ENCODE results near the gene SLC45A3.
"Not testable (repeated sequence)": the region's sequence is repeated elsewhere in the genome, so short reads cannot be mapped to it uniquely, and the experiment has no call there.

Gene SLC45A3

DNA sequence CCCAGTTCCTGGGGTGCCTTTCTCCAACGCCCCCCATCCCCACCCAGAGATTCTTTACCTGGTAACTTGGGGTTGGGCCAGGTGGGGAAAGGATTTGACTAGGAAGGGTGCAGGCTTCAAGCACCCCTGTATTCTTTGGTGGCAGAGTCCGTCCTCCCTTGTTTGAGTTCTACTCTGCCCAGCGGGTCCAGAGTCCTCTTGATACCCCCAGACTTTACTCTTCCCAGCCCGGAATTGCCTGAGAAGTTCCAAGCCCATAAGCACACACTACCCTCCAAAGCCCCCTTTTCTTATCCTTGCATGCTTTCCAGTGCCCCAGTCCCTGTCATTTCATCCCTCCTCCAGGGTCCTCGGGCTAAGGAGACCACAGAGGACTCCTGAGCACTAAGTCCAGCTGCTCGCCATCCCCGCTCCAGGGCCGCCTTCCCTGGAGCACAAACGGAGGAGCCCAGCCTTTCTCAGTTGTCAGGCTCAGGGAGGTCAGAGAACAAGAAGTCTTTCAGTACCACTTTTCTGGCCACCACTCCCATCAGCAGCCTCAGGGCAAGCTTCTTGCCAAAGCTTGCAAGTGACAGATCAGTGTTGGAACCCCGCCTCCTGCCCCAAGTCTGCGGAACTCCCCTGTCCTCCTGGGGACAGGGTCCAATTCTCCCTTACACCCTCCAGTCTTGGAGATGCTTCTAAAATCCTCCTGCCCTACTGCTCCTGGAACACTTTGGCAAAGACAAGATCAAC is 12.2 kb downstream of the SLC45A3 start:
- no peak for DNase-seq

DNA sequence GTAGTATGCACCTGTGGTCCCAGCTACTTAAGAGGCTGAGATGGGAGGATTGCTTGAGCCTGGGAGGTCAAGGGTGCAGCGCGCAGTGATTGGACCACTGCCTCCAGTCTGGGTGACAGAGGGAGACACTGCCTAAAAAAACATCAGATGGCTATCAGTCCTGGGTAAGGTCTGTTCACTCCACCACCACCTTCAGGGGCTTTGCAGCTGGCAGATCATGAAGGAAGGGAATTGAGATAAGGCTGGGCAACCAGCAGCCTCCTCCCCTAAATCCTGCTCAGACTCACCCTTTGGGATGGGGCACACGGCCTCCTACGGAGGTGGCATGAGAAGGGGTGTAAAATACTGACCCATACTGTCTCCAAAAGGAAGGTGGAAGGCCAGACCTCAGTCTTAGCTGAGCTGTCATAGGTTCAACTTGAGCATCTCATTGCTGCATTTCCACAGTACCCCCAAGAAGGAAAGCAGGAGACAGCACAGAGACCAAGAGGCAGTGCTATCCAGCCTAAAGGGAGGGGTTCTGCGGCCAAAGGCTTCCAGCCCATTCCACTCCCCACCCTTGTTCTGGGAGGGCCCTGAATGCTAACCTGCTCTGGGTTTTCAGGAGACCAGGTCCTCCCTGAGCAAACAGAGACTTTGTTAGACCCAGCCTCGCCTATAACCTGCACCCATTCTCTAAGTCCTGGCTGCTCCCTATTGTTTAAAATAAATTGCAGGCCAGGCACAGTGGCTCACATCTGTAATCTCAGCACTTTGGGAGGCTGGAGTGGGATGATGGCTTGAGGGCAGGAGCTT is 13.7 kb downstream of the SLC45A3 start:
- no peak for DNase-seq

DNA sequence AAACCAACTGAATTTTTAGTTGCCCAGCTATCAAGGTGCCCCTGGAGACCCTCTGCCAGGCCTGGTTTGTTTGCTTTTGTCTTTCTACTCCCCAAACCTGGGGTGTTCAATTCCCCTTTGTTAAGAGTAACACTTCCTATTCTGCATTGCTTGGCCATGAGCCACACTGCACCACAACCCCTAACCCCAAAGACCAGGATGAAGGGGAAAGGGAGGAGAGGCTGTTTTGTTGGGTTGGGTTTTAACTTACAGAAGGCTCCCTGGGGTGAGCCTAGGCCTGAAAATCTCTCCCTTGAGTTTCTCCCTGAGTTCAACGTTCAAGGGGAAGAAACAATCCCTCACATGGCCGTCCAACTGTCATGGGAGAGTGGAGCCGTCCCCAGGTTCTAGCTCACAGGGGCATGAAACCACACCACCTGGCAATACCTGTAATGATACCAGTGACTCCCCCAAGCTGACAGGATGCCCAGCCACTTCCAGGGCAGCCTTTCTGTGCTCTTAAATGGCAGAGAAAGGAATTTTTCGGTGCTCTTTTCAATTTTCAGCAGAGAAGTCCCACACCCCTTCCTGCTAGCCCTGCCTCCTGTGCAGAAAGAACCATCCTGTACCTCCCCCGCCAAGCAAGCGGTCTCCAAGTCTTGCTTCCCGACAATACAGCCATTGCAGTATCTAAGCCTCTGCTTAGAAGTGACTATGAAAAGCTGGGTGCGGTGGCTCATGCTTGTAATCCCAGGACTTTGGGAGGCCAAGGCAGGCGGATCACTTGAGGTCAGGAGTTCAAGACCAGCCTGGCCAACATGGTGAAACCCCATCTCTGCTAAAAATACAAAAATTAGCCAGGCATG is 14.9 kb downstream of the SLC45A3 start:
- DNase-seq, result no peak

DNA sequence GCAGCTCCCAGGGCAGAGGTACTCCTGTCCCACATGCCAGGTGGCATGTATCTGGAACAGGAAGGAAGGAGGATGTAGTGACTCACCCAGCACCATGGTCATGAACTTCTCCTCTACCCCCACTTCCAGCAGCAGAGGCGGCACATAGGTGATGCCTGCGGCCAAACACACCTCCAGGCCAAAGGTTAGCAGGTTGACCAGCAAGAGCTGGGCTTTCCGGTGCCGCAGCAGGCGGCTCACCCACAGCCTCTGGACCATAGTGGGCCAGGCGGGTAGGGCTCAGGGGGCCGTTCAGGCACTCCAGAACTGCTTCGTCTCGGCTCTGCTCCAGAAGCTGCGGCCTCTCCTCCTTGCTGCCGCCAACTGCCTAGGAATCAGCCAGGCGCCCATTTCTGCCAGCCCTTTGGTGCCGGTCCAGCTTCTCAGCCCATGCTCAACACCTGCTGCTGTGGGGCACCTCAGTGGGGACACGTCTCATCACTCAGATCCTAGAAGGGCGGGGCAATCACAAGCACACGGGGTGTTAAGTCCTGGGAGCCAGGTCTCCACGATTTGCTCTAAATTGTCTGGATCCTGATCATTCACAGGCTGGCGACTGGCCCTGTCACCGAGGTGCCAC is 15.8 kb downstream of the SLC45A3 start:
- no peak for DNase-seq

DNA sequence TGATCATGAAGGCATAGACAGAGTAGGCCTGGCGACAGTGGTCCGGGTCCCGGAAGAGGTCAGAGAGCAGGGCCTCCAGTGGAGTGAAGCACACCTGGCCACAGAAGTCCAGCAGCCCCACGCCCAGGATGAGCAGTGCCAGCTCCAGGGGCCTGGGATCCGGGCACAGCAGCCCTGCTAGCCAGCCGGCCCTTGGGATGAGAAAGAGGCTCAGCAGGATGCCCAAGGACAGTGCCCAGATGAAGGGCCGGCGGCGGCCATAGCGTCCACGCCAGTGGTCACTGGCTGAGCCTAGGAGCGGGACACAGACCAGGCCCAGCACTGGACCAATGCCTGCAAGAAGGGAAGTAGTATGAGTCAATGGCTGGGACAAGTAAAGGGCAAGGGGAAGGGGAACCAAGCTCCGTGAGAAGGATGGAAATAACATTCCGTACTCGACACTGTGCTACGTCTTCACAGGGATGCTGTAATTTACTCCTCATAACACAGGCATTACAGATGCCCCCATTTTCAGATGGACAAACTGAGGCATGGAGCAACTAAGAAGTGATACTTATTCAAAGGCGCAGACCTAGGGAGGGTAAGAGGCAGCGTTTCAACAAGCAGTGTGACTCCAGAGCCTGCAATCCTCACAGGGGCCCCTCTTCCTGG is 16.9 kb downstream of the SLC45A3 start:
- DNase-seq, result no peak

DNA sequence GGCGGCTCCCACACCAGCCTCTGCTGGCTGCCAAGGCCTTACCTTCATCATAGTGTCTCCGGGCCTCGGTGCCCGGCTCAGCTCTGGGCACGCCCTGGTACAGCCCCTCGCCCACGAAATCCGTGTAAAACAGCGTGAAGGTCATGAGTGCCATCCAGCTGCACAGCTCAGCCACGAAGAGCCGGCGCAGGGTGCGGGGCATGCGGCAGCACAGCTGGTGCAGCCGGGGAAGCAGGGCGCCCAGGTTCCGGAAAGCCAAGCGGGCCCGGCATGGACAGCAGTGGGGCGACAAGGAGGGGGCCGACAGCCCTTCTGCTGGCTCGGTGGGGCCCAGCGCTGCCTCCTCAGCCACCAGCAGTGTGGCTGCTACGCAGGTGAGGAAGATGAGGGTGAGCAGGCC is 17.5 kb downstream of the SLC45A3 start:
- DNase-seq, result no peak

DNA sequence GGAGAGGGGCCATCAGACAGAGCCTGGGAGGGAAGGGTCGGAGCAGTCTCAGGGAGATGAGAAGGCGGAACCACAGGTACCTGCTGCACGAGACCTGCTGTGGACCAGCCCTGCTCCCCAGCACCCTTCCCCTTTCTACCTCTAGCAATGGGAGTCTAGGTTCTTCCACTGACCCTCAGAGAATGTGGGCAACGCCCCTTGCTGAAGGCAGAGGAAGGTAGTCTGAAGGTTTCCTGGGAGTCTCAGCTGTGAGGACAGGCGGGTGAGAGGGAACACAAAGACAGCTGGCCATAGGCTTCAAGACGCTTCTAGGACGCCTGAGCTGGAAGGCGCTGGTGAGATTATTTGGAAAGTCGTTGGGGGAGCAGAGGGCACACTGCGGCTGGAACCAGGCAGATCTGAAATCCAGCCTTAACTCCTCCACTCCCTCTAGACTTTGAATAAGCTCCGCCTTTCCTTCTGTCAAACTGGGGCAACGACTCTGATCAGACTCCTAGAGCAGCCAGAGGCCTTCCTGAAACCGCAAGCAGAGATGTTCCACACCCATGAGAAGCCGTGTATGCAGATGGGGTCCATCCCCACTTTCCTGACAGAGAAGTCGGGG is 18.1 kb downstream of the SLC45A3 start:
- DNase-seq, result no peak

DNA sequence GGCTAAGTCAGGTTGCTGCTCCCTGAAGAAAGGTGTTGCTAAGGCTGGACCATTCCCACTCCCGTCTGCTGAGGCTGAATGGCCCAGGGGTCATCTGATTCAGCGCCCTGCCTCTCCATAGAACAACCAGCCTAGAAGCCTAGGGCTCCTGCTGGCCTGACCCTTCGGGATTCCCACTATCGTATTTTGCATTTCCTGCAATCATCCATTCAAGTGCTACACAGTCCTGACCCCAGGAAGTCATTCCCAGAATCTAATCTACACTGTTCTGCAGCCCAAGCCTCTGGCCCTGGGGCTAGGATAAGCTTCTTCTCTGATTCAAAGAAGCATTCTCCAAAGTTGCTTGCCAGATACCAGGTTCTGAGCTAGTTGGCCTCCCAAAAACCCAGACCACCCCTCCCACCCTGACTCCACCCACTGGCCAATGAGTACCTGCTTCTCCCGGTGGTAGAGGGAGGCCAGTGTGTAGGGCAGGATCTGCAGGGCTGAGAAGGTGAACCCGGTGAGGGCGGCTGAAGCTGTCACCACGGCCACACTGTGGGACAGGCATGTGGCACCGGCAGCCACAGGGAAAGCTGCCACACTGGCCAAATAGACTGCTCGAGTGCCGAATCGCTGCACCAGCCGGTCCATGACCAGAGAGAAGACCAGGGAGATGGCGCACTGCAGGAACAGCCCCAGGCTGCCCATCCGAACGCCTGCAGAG is 18.7 kb downstream of the SLC45A3 start:
- no peak for DNase-seq

DNA sequence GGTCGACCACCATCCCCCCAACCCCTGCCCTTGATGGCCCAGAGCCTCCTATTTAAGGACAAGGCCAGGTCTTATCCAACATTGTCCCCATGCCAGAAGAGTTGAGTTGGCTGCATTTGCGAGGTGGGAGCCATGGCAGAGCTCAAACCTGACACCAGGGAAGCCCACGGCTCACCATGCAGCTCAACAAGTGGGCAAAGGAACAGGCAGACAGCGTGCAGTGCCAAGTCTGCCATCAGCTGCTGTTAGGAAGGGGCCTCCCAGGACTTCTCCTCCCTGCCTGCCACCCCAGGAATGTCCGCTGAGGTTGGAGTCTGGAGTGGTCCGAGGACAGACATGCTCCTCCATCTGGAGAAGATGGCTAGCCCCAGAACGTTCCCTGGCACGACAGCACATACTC is 19.9 kb downstream of the SLC45A3 start:
- DNase-seq, result no peak

DNA sequence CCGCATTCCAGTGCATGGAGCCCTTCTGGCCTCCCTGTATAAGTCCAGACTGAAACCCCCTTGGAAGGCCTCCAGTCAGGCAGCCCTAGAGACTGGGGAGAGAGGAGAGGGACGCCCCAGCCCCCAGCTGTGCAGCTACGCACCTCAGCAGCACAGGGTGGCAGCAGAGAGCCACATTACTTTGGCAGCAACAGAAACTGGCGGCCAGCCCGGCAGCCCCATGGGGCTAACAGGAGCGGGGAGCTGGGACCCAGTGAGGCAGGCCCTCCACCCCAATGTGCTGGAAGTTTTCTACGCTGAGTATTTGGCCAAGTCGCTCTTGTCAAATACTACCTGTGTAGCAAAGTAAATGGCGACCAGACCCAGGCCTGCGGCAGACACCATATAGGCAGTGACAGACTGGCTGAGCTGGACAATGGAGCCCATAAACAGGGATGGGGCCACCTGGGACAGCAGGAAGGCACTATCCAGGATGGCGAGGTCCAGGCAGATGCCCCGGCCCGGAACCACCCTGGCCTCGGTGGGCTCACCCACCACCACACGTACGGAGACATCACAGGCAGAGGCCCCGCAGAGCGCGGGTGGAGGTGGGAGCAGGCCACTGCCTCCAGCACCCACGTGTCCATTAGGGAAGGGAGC is 21.2 kb downstream of the SLC45A3 start:
- DNase-seq, result peak; percentile 86

DNA sequence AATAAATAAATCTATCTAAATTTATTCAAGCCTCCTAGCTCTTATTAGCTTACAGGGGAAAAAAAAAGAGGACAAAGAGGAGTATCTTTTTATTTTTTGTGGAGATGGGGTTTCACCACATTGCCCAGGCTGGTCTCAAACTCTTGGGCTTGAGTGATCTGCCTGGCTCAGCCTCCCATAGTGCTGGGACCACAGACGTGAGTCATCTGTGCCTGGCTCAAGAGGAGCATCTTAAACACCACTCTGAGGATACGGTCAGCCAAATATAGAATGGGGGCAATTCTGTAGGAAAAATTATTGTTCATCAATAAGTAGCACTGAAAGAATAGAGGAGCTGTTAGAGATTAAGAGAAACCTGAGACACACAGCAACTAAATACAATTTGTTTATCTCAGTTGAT is 24.1 kb downstream of the SLC45A3 start:
- DNase-seq, result no peak

DNA sequence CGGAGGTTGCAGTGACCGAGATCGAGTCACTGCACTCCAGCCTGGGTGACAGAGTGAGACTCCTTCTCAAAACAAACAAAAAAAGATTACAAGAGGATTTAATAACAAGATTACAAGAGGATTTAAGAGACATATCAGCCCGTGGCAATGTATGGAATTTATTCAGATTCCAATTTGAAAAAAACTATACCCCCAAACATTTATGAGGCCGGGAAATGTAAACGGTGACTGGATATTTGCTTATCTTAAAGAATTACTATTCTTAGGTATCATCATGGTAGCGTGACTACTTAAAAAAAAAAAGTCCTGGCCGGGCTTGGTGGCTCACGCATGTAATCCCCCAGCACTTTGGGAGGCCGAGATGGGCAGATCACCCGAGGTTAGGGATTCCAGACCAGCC is 27.3 kb downstream of the SLC45A3 start:
- no peak for DNase-seq

DNA sequence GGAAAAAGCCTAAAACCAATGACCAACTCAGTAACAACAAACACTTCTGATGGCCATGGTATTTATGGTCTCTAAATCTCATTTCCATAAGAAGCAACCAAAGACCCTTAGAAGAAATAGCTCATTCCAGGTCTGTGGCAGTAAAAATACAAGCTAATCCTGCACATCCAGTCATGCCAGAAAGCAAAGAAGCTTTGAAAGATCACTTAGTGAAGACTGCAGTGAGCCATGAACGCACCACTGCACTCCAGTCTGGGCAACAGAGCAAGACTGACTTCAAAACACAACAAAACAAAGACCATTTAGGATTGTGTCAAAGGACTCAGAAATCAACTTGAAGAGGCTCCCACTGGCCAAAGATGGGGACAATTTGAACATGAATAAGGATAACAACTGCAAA is 30.1 kb downstream of the SLC45A3 start:
- no peak for DNase-seq

DNA sequence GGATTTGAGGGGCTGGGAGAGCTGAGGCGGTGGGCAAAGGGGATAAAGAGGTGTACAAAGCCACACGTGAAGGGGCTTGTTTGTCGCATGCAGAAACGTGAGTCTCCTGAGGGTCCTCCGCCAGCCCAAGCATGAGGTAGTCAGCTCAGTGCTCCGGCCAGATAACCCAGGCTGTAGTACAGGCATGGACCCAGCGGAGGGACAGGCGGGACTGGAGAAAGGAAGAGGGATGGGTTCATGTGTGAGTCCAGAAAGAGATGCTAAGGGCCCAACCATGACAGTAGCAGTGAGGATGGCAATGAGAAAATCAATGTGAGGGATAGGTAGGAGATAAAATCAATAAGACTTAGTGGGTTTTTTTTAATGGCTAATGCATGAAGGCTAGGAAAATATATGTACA is 34.8 kb downstream of the SLC45A3 start:
- no peak for DNase-seq

DNA sequence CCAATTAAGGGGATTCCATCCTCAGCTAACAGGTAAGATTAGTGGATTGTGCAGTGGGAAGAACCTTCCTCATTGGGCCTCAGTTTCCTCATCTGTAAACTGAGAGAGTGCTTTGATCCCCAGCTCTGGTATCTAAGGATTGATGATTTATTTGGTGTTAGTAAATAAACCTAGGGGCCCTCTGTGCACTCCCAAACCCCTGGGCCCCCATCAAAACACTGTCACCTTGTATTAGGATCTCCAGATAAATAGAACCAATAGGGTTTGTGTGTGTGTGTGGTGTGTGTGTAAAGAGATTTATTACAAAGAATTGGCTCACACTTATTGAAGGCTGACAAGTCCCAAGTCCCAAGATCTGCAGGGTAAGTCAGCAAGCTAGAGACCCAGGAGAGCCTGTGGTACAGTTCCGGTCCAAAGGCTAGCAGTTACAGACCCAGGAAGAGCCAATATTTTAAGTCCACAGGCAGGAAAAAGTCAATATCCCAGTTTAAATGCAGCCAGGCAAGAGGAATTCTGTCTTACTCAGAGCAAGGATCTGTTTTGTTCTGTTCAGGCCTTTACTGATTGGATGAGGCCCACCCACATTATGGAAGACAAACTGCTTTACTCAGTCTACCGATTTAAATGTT is 37.5 kb downstream of the SLC45A3 start:
- DNase-seq, result no peak

DNA sequence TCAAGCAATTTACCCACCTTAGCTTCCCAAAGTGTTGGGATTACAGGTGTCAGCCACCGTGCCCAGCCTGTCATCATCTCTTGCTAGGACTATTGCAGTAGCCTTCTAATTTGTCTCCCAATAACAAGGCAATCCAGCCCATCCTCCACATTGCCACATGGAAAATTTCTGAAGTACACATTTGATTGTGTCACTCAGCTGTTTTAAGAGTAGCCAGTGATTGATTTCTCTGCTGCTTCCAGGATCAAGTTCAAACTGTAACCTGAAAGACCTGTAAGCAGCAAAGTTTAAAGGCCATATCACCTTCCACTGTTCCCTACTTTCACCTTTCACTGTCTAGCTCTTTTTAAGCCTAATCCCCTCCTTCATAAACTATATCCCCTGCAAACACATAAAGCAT is 40.7 kb downstream of the SLC45A3 start:
- no peak for DNase-seq

DNA sequence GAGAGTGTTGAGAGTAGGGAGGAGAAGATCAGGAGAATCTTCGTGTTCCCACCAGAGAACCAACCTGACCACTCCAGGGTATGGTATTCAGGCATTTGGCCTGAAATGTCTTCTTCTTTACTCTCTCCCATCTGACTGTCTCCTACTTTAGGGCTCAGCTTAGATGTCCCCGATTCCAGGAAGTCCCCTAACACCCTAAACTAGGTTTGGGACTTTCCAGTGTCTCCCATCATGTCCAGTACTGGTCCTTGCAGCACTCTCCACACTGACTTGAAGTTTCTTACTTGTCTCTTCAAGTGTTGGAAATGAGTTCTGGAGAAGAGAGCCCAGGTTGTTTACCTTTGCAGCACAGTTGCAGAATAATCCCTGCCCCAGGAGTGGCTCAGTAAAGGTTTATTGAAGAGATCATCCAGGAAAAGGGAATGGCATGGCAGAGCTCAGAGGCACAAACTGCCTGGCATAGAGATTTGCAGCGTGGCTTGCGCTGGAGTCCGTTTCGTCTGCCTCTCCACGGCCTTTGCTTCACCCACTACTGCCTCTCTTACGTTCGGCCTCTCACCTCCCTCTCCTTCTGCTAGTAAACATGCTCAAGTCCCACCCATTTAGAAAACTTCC is 42.3 kb downstream of the SLC45A3 start:
- DNase-seq, result no peak

DNA sequence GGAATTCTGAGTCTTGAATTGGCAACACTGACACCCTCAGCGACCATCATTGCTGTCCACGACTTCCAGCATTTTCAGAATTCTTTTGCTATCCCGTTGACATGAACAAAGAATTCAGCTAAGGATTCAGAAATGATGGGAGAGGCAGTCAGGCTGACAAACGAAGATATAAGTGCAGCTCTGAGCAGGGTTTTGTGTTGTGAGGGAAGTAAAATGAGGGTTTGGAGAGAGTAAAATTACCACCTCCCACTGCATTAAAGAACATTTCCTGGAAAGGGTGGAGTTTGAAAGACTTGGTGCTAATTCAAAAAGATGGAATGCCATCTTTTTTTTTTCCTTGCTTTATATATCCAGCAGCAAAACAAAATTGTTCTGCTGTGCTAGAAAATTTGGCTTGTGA is 43.6 kb downstream of the SLC45A3 start:
- DNase-seq, result no peak

DNA sequence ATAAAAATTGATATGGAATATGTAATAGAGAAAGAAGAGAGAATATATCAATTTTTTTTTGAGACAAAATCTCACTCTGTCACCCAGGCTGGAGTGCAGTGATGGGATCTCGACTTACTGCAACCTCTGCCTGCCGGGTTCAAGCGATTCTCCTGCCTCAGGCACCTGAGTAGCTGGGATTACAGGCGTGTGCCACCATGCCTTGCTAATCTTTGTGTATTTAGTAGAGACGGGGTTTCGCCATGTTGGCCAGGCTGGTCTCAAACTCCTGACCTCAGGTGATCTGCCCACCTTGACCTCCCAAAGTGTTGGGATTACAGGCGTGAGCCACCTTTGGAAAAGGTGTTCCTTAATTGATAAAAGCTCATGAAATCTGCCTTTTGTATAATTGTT is 44.2 kb downstream of the SLC45A3 start:
- DNase-seq, result not testable (repeated sequence)

DNA sequence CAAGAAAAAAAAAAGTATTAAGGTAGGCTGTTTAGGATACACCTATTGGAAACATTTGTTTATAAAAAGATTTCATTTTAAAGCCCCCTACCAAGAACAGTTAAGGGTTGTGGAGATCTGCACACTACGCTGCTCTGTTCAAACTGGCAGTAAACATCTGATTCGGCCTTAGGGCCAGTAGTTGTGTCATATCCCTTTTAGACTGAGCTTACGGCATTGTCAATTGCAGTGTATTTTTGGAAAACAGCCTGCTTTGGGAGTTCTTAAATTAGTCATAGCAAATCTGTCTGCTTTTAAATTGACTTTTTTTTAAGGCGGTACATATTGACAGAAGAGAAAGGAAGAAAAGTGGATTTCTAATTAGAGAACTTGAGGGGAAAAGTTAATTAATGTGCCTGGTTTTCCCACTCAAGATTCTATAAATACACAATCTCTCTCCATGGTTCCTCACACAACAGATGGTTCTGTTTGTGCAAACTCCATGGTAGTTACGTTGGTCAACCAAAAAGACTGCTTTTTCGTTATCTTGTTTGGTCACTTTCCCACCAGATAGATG is 46.8 kb downstream of the SLC45A3 start:
- DNase-seq, result no peak
